Natural killer cell (primary cell): ENCODE measurements around the gene SMIM38. TPM values are rescaled to one million over a fixed set of nuclear protein-coding genes. Genes with fewer than 3 reads are reported as not detected.

Experiments used
- ATAC-seq, 3 donors: fragments of 150-1000 bp in 2 of 3; fragments of 200-7000 bp in 1 of 3; cut with Tn5 transposase; 1 replicate in 1 of 3; 2 replicates in 2 of 3; pipeline ENCODE4 v1.10.0; 2021; ENCODE audit warnings: mild to moderate bottlenecking in 2 of 3, moderate library complexity in 2 of 3
- DNase-seq, 2 donors: peaks; one replicate each; pipeline versions ENCODE4 v3.0.0 to v3.0.0-alpha.2; 2013 to 2021; ENCODE audit warnings: mixed read lengths in 1 of 2
- H3K27ac ChIP-seq: one replicate; pipeline ENCODE4 v1.5.1; 2013; ENCODE audit warnings: mild to moderate bottlenecking, low read length
- H3K27me3 ChIP-seq: one replicate; pipeline ENCODE4 v1.6.1; 2013; ENCODE audit warnings: low read length; ENCODE audit not compliant: control insufficient read depth, insufficient read depth
- H3K36me3 ChIP-seq: one replicate; pipeline ENCODE4 v1.6.1; 2013; ENCODE audit warnings: low read length; ENCODE audit not compliant: control insufficient read depth, insufficient read depth
- H3K4me1 ChIP-seq: one replicate; pipeline ENCODE4 v1.6.1; 2013; ENCODE audit warnings: low read length; ENCODE audit not compliant: control insufficient read depth, insufficient read depth
- H3K4me3 ChIP-seq: one replicate; pipeline ENCODE4 v1.5.1; 2013; ENCODE audit warnings: low read length
- H3K9me3 ChIP-seq: one replicate; pipeline ENCODE4 v1.6.1; 2013; ENCODE audit warnings: low read length; ENCODE audit not compliant: control insufficient read depth, insufficient read depth
- H3K27ac Mint-ChIP-seq, 2 donors: one replicate each; pipeline ENCODE4 v1.8.0; 2022; ENCODE audit warnings: mild to moderate bottlenecking in 2 of 2, mixed read lengths in 2 of 2, moderate library complexity in 1 of 2
- H3K27me3 Mint-ChIP-seq, 2 donors: one replicate each; pipeline ENCODE4 v1.8.0; 2022; ENCODE audit warnings: low read depth in 2 of 2, mixed read lengths in 2 of 2
- H3K36me3 Mint-ChIP-seq: one replicate; pipeline ENCODE4 v1.8.0; 2022; ENCODE audit warnings: mixed read lengths
- H3K4me1 Mint-ChIP-seq, 2 donors: one replicate each; pipeline ENCODE4 v1.8.0; 2022; ENCODE audit warnings: mixed read lengths in 2 of 2
- H3K4me3 Mint-ChIP-seq: one replicate; pipeline ENCODE4 v1.8.0; 2022; ENCODE audit warnings: mild to moderate bottlenecking, moderate library complexity, mixed read lengths
- H3K9me3 Mint-ChIP-seq, 2 donors: one replicate each; pipeline ENCODE4 v1.8.0; 2022; ENCODE audit warnings: mixed read lengths in 2 of 2
- CTCF ChIP-seq: fragments of 200-600 bp; IDR thresholded peaks from one replicate; pipeline ENCODE4 v1.8.0; 2022; ENCODE audit warnings: antibody characterized with exemption
- WGBS: methylation state at CpG from one replicate; pipeline ENCODE4 v1.1.7; 2013; ENCODE audit warnings: missing lambda C conversion rate; ENCODE audit not compliant: insufficient coverage; 5-methylcytosine and 5-hydroxymethylcytosine counted together
- intact Hi-C: fragments of 100-400 bp; cut with micrococcal nuclease; formaldehyde crosslinking; loops from one replicate; pipeline ENCODE4 v1.14.2; 2022
- total RNA-seq, 4 donors: library from RNA; stranded (reverse); fragments of 120-200 nt in 1 of 4; gene quantifications; one replicate each; pipeline versions ENCODE4 v1.2.3 to v1.2.4, GENCODE V29; 2013 to 2022

Gene SMIM38
- total RNA-seq, 3 donors from 2014 or later (not counting 1 experiment from before 2014, with no cell fraction given), result 0.23 to 0.42 (median 0.40) TPM

GRCh38 chr11:69116671-69117070, 39.1 kb upstream of the SMIM38 start:
- WGBS, result 87% methylated on average over 10 of the region's 10 CpGs

GRCh38 chr11:69119190-69119589, 36.5 kb upstream of the SMIM38 start:
- no peak overlapping the region for H3K4me3 Mint-ChIP-seq
- no peaks in the 10 kb centered on the region for H3K36me3 Mint-ChIP-seq
- Histone ChIP-seq H3K27me3 (no peaks in the 10 kb centered on the region), H3K4me1 (peaks cover 9% of the 10 kb centered on the region), H3K9me3 (no peaks in the 10 kb centered on the region), H3K36me3 (no peaks in the 10 kb centered on the region), H3K27ac (no peak overlapping the region), H3K4me3 (no peak overlapping the region)
- H3K4me1 Mint-ChIP-seq, result no peaks in the 10 kb centered on the region
- peaks cover 0 to 2% of the 10 kb centered on the region in 2 donors for H3K27me3 Mint-ChIP-seq
- H3K9me3 Mint-ChIP-seq, result no peaks in the 10 kb centered on the region
- 67% methylated on average over 1 of the region's 2 CpGs for WGBS
- ATAC-seq, result no peak
- no peak for TF ChIP-seq CTCF
- intact Hi-C loops, result no loop called here
- no peak overlapping the region for H3K27ac Mint-ChIP-seq
- DNase-seq, result no peak

More at GRCh38 chr11:69116671-69117070, 39.1 kb upstream of the SMIM38 start:
- Histone ChIP-seq H3K36me3 (no peaks in the 10 kb centered on the region), H3K27me3 (no peaks in the 10 kb centered on the region), H3K27ac (no peak overlapping the region), H3K4me3 (no peak overlapping the region), H3K9me3 (no peaks in the 10 kb centered on the region), H3K4me1 (no peaks in the 10 kb centered on the region)
- DNase-seq (no peak), ATAC-seq (no peak)
- intact Hi-C loops, result no loop called here
- H3K4me1 Mint-ChIP-seq, result no peaks in the 10 kb centered on the region
- no peak overlapping the region for H3K4me3 Mint-ChIP-seq
- no peak overlapping the region for H3K27ac Mint-ChIP-seq
- H3K36me3 Mint-ChIP-seq, result no peaks in the 10 kb centered on the region
- no peak for TF ChIP-seq CTCF
- peaks cover 0 to 2% of the 10 kb centered on the region in 2 donors for H3K27me3 Mint-ChIP-seq
- no peaks in the 10 kb centered on the region for H3K9me3 Mint-ChIP-seq

GRCh38 chr11:69120096-69120875, 35.4 kb upstream of the SMIM38 start:
- Mint-ChIP-seq H3K4me1 (no peaks in the 10 kb centered on the region), H3K36me3 (no peaks in the 10 kb centered on the region), H3K27ac (no peak overlapping the region), H3K4me3 (no peak overlapping the region), H3K27me3 (peaks cover 0 to 2% of the 10 kb centered on the region in 2 donors), H3K9me3 (no peaks in the 10 kb centered on the region)
- H3K36me3 ChIP-seq, result no peaks in the 10 kb centered on the region
- ATAC-seq, result no peak
- H3K9me3 ChIP-seq, result no peaks in the 10 kb centered on the region
- no peak for DNase-seq
- TF ChIP-seq CTCF, result no peak
- 88% methylated on average over 21 of the region's 21 CpGs for WGBS
- no peak overlapping the region for H3K4me3 ChIP-seq
- no peak overlapping the region for H3K27ac ChIP-seq
- H3K4me1 ChIP-seq, result peaks cover 9% of the 10 kb centered on the region
- intact Hi-C loops, result no loop called here
- no peaks in the 10 kb centered on the region for H3K27me3 ChIP-seq

- H3K36me3 ChIP-seq, result no peaks in the 10 kb centered on the region
- TF ChIP-seq CTCF, result no peak
- Mint-ChIP-seq H3K27ac (no peak overlapping the region), H3K4me1 (no peaks in the 10 kb centered on the region), H3K27me3 (peaks cover 0 to 2% of the 10 kb centered on the region in 2 donors), H3K4me3 (no peak overlapping the region), H3K9me3 (no peaks in the 10 kb centered on the region), H3K36me3 (no peaks in the 10 kb centered on the region)
- DNase-seq, result no peak
- ATAC-seq, result no peak
- peaks cover 9% of the 10 kb centered on the region for H3K4me1 ChIP-seq
- H3K9me3 ChIP-seq, result no peaks in the 10 kb centered on the region
- intact Hi-C loops, result no loop called here
- no peak overlapping the region for H3K27ac ChIP-seq
- no peak overlapping the region for H3K4me3 ChIP-seq
- H3K27me3 ChIP-seq, result no peaks in the 10 kb centered on the region
- 59% methylated on average over 8 of the region's 9 CpGs for WGBS
Measured at GRCh38 chr11:69121021-69121420, 34.7 kb upstream of the SMIM38 start.
